PC-9 (cell line): Measurements from ENCODE around the gene TAL1. TPM values are rescaled to one million over a fixed set of nuclear protein-coding genes. Genes with fewer than 3 reads are reported as not detected.

Experiments
- BruUV-seq: library from RNA; stranded (reverse); fragments of 400-500 nt; replicated peaks from 2 replicates; lab custom pipeline; 2021; lab: Mats Ljungman, UMichigan
- CTCF ChIA-PET: fragments of 300-600 bp; sonication (Branson Sonifier 250); formaldehyde crosslinking; loops from one replicate; lab custom pipeline; 2022; ENCODE audit warnings: antibody characterized with exemption; lab: Charles Lee
- POLR2A ChIA-PET: fragments of 300-600 bp; sonication (Branson Sonifier 250); formaldehyde crosslinking; loops from one replicate; lab custom pipeline; 2022; ENCODE audit warnings: antibody characterized with exemption; ENCODE audit not compliant: unreplicated experiment; lab: Charles Lee
- DNase-seq, 2 experiments: peaks; one replicate each; pipeline versions ENCODE4 v3.0.0 to v3.0.0-alpha.2; 2015 to 2022; ENCODE audit warnings: mixed read lengths in 1 of 2
- H2AFZ ChIP-seq: fragments of 200-600 bp; sonication (generic); 2 replicates; pipeline ENCODE4 v1.8.1; 2017; ENCODE audit warnings: antibody characterized with exemption
- H3F3A ChIP-seq: fragments of 200-600 bp; sonication (generic); 2 replicates; pipeline ENCODE4 v1.8.1; 2017; ENCODE audit warnings: antibody characterized with exemption, mild to moderate bottlenecking, low read depth; ENCODE audit not compliant: insufficient read depth
- H3K27ac ChIP-seq: fragments of 200-600 bp; sonication (generic); 2 replicates; pipeline ENCODE4 v1.6.1; 2016; ENCODE audit warnings: mixed run types
- H3K27me3 ChIP-seq: fragments of 200-600 bp; sonication (generic); 2 replicates; pipeline ENCODE4 v1.6.1; 2016; ENCODE audit warnings: low read depth, mixed run types; ENCODE audit not compliant: insufficient read depth
- H3K36me3 ChIP-seq: fragments of 200-600 bp; sonication (generic); 2 replicates; pipeline ENCODE4 v1.6.1; 2016; ENCODE audit warnings: low read depth, mixed run types
- H3K4me1 ChIP-seq: fragments of 200-600 bp; sonication (generic); replicated peaks from 2 replicates; pipeline ENCODE4 v1.6.1; 2016; ENCODE audit warnings: mixed run types; ENCODE audit not compliant: insufficient read depth
- H3K4me2 ChIP-seq: fragments of 200-600 bp; sonication (generic); 2 replicates; pipeline ENCODE4 v1.6.1; 2017; ENCODE audit warnings: mixed run types
- H3K4me3 ChIP-seq: fragments of 200-600 bp; sonication (generic); 2 replicates; pipeline ENCODE4 v1.6.1; 2016; ENCODE audit warnings: mixed run types
- H3K79me2 ChIP-seq: fragments of 200-600 bp; sonication (generic); 2 replicates; pipeline ENCODE4 v1.6.1; 2017; ENCODE audit warnings: low read depth, mixed run types
- H3K9me2 ChIP-seq: fragments of 200-600 bp; sonication (generic); 2 replicates; pipeline ENCODE4 v1.8.1; 2017; ENCODE audit warnings: mild to moderate bottlenecking; ENCODE audit not compliant: insufficient read depth
- H3K9me3 ChIP-seq: fragments of 200-600 bp; sonication (generic); 2 replicates; pipeline ENCODE4 v1.8.1; 2016; ENCODE audit warnings: low read depth; ENCODE audit not compliant: insufficient read depth
- H4K20me1 ChIP-seq: fragments of 200-600 bp; sonication (generic); 2 replicates; pipeline ENCODE4 v1.8.1; 2017; ENCODE audit not compliant: insufficient read depth
- EZH2 ChIP-seq: fragments of 200-600 bp; sonication (generic); IDR thresholded peaks from 2 replicates; pipeline ENCODE4 v1.8.0; 2017; ENCODE audit warnings: antibody characterized with exemption, low read depth
- intact Hi-C: fragments of 100-400 bp; cut with micrococcal nuclease; formaldehyde crosslinking; loops from one replicate; pipeline ENCODE4 v1.10.0; 2022; ENCODE audit not compliant: unreplicated experiment
- total RNA-seq: library from RNA; stranded (reverse); gene quantifications from 2 replicates; pipeline ENCODE4 v1.2.3, GENCODE V29; 2021
- TF ChIP-seq, protein P1 (sequence below): fragments of 200-600 bp; sonication (generic); conservative IDR thresholded peaks from 2 replicates; pipeline ENCODE4 v1.6.1; 2017; ENCODE audit warnings: mixed run types, antibody characterized with exemption, mild to moderate bottlenecking, moderate library complexity

Gene TAL1
- total RNA-seq, 1 experiment from 2014 or later = not detected

DNA sequence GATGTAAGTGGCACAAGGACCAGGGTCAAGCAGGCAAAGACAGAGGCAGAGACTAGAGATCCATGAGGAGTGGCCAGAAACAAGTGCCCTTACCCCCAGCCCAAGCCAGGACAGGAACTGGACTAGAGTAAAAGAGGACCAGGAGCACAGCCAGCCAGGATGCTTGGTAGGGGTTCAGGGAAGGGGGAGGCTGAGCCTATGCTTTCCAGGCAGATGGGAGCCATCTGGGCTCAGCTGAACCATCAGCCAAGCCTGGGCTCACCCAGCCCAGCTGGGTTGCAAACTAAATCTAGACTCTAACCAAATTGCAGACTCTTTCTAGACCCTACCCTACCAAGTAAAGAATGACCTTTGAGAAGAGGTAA lies 57.4 kb downstream of the TAL1 start:
- Histone ChIP-seq H3K27ac (no peak overlapping the region), H2AFZ (no peak overlapping the region), H3K36me3 (no peaks in the 10 kb centered on the region), H3K9me2 (no peaks in the 10 kb centered on the region), H3K4me3 (no peak overlapping the region), H4K20me1 (no peaks in the 10 kb centered on the region), H3K4me1 (peaks cover 3% of the 10 kb centered on the region; the same call in 1 of the 2 replicates), H3K27me3 (no peaks in the 10 kb centered on the region), H3K4me2 (no peak overlapping the region), H3K9me3 (no peaks in the 10 kb centered on the region), H3F3A (no peaks in the 10 kb centered on the region), H3K79me2 (no peaks in the 10 kb centered on the region)
- no peak for TF ChIP-seq EZH2
- TF ChIP-seq, protein P1, sequence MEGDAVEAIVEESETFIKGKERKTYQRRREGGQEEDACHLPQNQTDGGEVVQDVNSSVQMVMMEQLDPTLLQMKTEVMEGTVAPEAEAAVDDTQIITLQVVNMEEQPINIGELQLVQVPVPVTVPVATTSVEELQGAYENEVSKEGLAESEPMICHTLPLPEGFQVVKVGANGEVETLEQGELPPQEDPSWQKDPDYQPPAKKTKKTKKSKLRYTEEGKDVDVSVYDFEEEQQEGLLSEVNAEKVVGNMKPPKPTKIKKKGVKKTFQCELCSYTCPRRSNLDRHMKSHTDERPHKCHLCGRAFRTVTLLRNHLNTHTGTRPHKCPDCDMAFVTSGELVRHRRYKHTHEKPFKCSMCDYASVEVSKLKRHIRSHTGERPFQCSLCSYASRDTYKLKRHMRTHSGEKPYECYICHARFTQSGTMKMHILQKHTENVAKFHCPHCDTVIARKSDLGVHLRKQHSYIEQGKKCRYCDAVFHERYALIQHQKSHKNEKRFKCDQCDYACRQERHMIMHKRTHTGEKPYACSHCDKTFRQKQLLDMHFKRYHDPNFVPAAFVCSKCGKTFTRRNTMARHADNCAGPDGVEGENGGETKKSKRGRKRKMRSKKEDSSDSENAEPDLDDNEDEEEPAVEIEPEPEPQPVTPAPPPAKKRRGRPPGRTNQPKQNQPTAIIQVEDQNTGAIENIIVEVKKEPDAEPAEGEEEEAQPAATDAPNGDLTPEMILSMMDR = no peak
- intact Hi-C loops = loop anchor here (1.0 to 10.0 kb wide), 7 partner anchors 77 to 770 kb away; partner anchors contain the start of gene EFCAB14
- POLR2A ChIA-PET = no interaction called here
- no peak for DNase-seq
- no TSS peak for BruUV-seq
- CTCF ChIA-PET = interaction anchor here (0.6 to 0.7 kb wide), 2 partner anchors 207 to 263 kb away, joined by 3 to 6 read pairs; partner anchors contain the start of gene FOXD2

DNA sequence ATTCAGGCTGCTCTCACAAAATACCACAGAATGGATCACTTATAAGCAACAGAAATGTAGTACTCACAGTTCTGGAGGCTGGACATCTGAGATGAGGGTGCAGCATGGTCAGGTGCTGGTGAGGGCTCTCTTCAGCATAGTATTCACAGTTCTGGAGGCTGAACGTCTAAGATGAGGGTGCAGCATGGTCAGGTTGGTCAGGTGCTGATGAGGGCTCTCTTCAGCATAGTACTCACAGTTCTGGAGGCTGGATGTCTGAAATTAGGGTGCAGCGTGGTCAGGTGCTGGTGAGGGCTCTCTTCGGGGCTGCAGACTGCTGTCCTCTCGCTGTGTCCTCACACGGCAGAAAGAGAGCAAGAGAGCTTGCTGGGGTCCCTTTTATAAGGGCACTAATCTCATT lies 59.2 kb downstream of the TAL1 start:
- BruUV-seq = no TSS peak
- no peaks in the 10 kb centered on the region for H3K79me2 ChIP-seq
- CTCF ChIA-PET = no interaction called here

More for the DNA sequence above, 59.2 kb downstream of the TAL1 start:
- TF ChIP-seq, protein P1 = no peak
- TF ChIP-seq EZH2 = no peak
- no peaks in the 10 kb centered on the region for H3K4me1 ChIP-seq
- no peaks in the 10 kb centered on the region for H4K20me1 ChIP-seq
- H2AFZ ChIP-seq = no peak overlapping the region
- H3K36me3 ChIP-seq = no peaks in the 10 kb centered on the region
- no peaks in the 10 kb centered on the region for H3F3A ChIP-seq
- H3K4me3 ChIP-seq = no peak overlapping the region
- H3K9me3 ChIP-seq = no peaks in the 10 kb centered on the region
- no peak overlapping the region for H3K4me2 ChIP-seq
- DNase-seq = no peak
- no peaks in the 10 kb centered on the region for H3K27me3 ChIP-seq
- no peak overlapping the region for H3K27ac ChIP-seq
- no peaks in the 10 kb centered on the region for H3K9me2 ChIP-seq
- intact Hi-C loops = loop anchor here (5.0 to 10.0 kb wide), 3 partner anchors 75 to 768 kb away; partner anchors contain the start of gene EFCAB14
- POLR2A ChIA-PET = no interaction called here

Other genes starting within 250 kb of the TAL1 start
- gene CYP4X1, start 208.6 kb downstream of the TAL1 start, total RNA-seq = not detected in 2 replicates
- gene CYP4Z1, start 165.0 kb downstream of the TAL1 start, total RNA-seq = not detected in 2 replicates
- not detected in 2 replicates for gene CYP4A22, start 94.8 kb downstream of the TAL1 start, total RNA-seq
- 6.2 and 8.5 TPM in 2 replicates for gene PDZK1IP1, start 42.2 kb downstream of the TAL1 start, total RNA-seq
- 35.8 and 37.0 TPM in 2 replicates for gene STIL, start 81.9 kb upstream of the TAL1 start, total RNA-seq
- gene CMPK1, start 101.6 kb upstream of the TAL1 start, total RNA-seq = 119 and 122 TPM in 2 replicates
- 0.28 and 0.33 TPM in 2 replicates for gene FOXE3, start 184.1 kb upstream of the TAL1 start, total RNA-seq
- 0.35 and 0.48 TPM in 2 replicates for gene FOXD2, start 205.8 kb upstream of the TAL1 start, total RNA-seq